OCI-LY3 (cell line): ENCODE results near the gene TTYH3.

Experiments used
- H2AFZ ChIP-seq: fragments of 200-600, 300-600 bp; shearing (Covaris generic); 2 replicates; pipeline ENCODE4 v1.6.0; 2014; ENCODE audit warnings: antibody characterized with exemption, low read depth, low read length
- H3K27ac ChIP-seq: fragments of 200-600, 300-600 bp; sonication (generic); 2 replicates; pipeline ENCODE4 v1.5.1; 2014; ENCODE audit warnings: mild to moderate bottlenecking, low read length, moderate library complexity, mixed read lengths
- H3K27me3 ChIP-seq: fragments of 200-600, 300-600 bp; sonication (generic); 2 replicates; pipeline ENCODE4 v1.6.1; 2014; ENCODE audit warnings: low read depth, low read length, mixed read lengths
- H3K36me3 ChIP-seq: fragments of 200-600, 300-600 bp; sonication (generic); replicated peaks from 2 replicates; pipeline ENCODE3; 2014; ENCODE audit warnings: low read depth, low read length, mixed read lengths
- H3K4me1 ChIP-seq: fragments of 300-600, 200-600 bp; sonication (generic); 2 replicates; pipeline ENCODE4 v1.6.1; 2014; ENCODE audit warnings: low read length, mixed read lengths
- H3K4me2 ChIP-seq: fragments of 200-600, 300-600 bp; sonication (generic); 2 replicates; pipeline ENCODE4 v1.6.1; 2014; ENCODE audit warnings: low read length, mixed read lengths
- H3K4me3 ChIP-seq: fragments of 300-600, 200-600 bp; sonication (generic); 2 replicates; pipeline ENCODE4 v1.5.1; 2014; ENCODE audit warnings: antibody characterized with exemption, mild to moderate bottlenecking, low read length, moderate library complexity
- H3K79me2 ChIP-seq: fragments of 300-600, 200-600 bp; shearing (Covaris generic); 2 replicates; pipeline ENCODE4 v1.6.1; 2014; ENCODE audit warnings: mild to moderate bottlenecking, low read length, mixed read lengths
- H3K9ac ChIP-seq: fragments of 300-600, 200-600 bp; shearing (Covaris generic); 2 replicates; pipeline ENCODE4 v1.6.0; 2014; ENCODE audit warnings: mild to moderate bottlenecking, low read length, moderate library complexity
- H3K9me3 ChIP-seq: fragments of 200-600, 300-600 bp; shearing (Covaris generic); 2 replicates; pipeline ENCODE4 v1.6.1; 2014; ENCODE audit warnings: low read length, mixed read lengths; ENCODE audit not compliant: insufficient read depth
- H4K20me1 ChIP-seq: fragments of 200-600, 300-600 bp; sonication (generic); 2 replicates; pipeline ENCODE4 v1.6.1; 2016; ENCODE audit warnings: low read length, mixed read lengths; ENCODE audit not compliant: insufficient read depth
- EZH2phosphoT487 ChIP-seq: fragments of 200-600 bp; shearing (Covaris generic); IDR thresholded peaks from 2 replicates; pipeline ENCODE4 v1.6.1; 2018; ENCODE audit warnings: antibody characterized with exemption, mixed run types, low read depth
- TF ChIP-seq, protein P1 (sequence below): fragments of 200-600, 300-600 bp; sonication (generic); IDR thresholded peaks from 2 replicates; pipeline ENCODE4 v1.5.1; 2014; ENCODE audit warnings: antibody characterized with exemption, low read length, low read depth

TTYH3 gene

DNA sequence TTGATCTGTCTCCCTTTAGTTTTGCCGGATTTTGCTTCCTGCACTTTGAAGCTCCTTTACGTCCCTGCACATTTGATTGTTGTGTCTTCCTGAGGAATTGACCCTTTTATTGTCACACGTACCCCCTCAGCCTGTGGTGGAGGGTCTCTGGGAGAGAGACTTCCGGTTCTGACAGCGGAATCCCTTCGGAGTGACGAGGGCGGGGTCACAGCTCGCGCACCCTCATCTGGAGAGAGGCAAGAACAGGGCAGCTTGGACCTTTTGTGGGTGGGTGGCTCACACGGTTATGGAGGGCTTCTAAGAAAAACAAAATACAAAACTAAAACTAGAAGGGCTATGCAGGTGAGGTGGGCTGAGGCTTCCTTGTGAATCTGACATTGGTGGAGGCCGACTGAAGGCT, 82.2 kb downstream of the TTYH3 start:
- Histone ChIP-seq H3K9ac (no peak overlapping the region), H3K27me3 (no peaks in the 10 kb centered on the region), H3K4me2 (no peak overlapping the region), H2AFZ (no peak overlapping the region), H3K79me2 (no peaks in the 10 kb centered on the region), H3K36me3 (no peaks in the 10 kb centered on the region), H3K4me1 (peaks cover 34% of the 10 kb centered on the region), H4K20me1 (no peaks in the 10 kb centered on the region), H3K27ac (no peak overlapping the region), H3K4me3 (no peak overlapping the region), H3K9me3 (no peaks in the 10 kb centered on the region)
- TF ChIP-seq EZH2phosphoT487 = no peak
- TF ChIP-seq, protein P1, sequence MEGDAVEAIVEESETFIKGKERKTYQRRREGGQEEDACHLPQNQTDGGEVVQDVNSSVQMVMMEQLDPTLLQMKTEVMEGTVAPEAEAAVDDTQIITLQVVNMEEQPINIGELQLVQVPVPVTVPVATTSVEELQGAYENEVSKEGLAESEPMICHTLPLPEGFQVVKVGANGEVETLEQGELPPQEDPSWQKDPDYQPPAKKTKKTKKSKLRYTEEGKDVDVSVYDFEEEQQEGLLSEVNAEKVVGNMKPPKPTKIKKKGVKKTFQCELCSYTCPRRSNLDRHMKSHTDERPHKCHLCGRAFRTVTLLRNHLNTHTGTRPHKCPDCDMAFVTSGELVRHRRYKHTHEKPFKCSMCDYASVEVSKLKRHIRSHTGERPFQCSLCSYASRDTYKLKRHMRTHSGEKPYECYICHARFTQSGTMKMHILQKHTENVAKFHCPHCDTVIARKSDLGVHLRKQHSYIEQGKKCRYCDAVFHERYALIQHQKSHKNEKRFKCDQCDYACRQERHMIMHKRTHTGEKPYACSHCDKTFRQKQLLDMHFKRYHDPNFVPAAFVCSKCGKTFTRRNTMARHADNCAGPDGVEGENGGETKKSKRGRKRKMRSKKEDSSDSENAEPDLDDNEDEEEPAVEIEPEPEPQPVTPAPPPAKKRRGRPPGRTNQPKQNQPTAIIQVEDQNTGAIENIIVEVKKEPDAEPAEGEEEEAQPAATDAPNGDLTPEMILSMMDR = no peak
